IMR-90 (cell line): Measurements from ENCODE around the gene ABHD16B. TPM values are rescaled to one million over a fixed set of nuclear protein-coding genes. Genes with fewer than 3 reads are reported as not detected.
A peak's percentile ranks its signal among the peaks of the same experiment; 100 is the strongest.

Experiments
- ATAC-seq: fragments of 200-7000 bp; cut with Tn5 transposase; 2 replicates; pipeline ENCODE4 v1.9.1; 2020; ENCODE audit warnings: low read depth, mild to moderate bottlenecking, moderate library complexity
- BruUV-seq: library from RNA; stranded (reverse); fragments of 400-500 nt; replicated peaks from 2 replicates; lab custom pipeline; 2021; lab: Mats Ljungman, UMichigan
- CTCF ChIA-PET: fragments of 300-600 bp; formaldehyde crosslinking; extraction: SDS; loops from one replicate; lab custom pipeline; 2021; ENCODE audit warnings: antibody characterized with exemption; lab: Yijun Ruan, JAX
- POLR2A ChIA-PET: fragments of 300-600 bp; sonication (Branson Sonifier 250); formaldehyde crosslinking; loops from one replicate; lab custom pipeline; 2022; ENCODE audit warnings: antibody characterized with exemption; ENCODE audit not compliant: unreplicated experiment; lab: Charles Lee
- DNase-seq: peaks from one replicate; pipeline ENCODE4 v3.0.0; 2013
- H2AFZ ChIP-seq: replicated peaks from 2 replicates; pipeline ENCODE3; 2013; ENCODE audit warnings: low read length, mild to moderate bottlenecking; ENCODE audit not compliant: poor library complexity
- H2AK5ac ChIP-seq: 2 replicates; pipeline ENCODE4 v1.6.1; 2013; ENCODE audit warnings: low read depth, low read length, inconsistent platforms
- H2AK9ac ChIP-seq: replicated peaks from 2 replicates; pipeline ENCODE3; 2013; ENCODE audit warnings: mild to moderate bottlenecking, low read depth, low read length, moderate library complexity; ENCODE audit not compliant: poor library complexity
- H2BK120ac ChIP-seq: 2 replicates; pipeline ENCODE4 v1.6.1; 2013; ENCODE audit warnings: low read depth, low read length, inconsistent platforms
- H2BK15ac ChIP-seq: 3 replicates; pipeline ENCODE4 v1.6.1; 2013; ENCODE audit warnings: low read depth, low read length, inconsistent platforms
- H2BK20ac ChIP-seq: 2 replicates; pipeline ENCODE4 v1.6.1; 2013; ENCODE audit warnings: low read depth, mild to moderate bottlenecking, inconsistent platforms, low read length, moderate library complexity
- H2BK5ac ChIP-seq: 2 replicates; pipeline ENCODE4 v1.6.1; 2013; ENCODE audit warnings: mild to moderate bottlenecking, low read depth, low read length, inconsistent platforms; ENCODE audit not compliant: poor library complexity, severe bottlenecking
- H3K14ac ChIP-seq: replicated peaks from 2 replicates; pipeline ENCODE4 v1.6.1; 2013; ENCODE audit warnings: low read depth, low read length, inconsistent platforms
- H3K18ac ChIP-seq: 2 replicates; pipeline ENCODE4 v1.6.1; 2013; ENCODE audit warnings: low read depth, low read length, control low read depth
- H3K23ac ChIP-seq: 2 replicates; pipeline ENCODE4 v1.6.1; 2013; ENCODE audit warnings: low read depth, low read length, inconsistent platforms
- H3K27ac ChIP-seq: 2 replicates; pipeline ENCODE4 v1.5.1; 2013; ENCODE audit warnings: mild to moderate bottlenecking, control low read depth, low read length; ENCODE audit not compliant: insufficient read depth
- H3K27me3 ChIP-seq: 2 replicates; pipeline ENCODE4 v1.6.1; 2013; ENCODE audit warnings: low read length; ENCODE audit not compliant: control insufficient read depth, insufficient read depth
- H3K36me3 ChIP-seq: 2 replicates; pipeline ENCODE4 v1.6.1; 2013; ENCODE audit warnings: low read length, mixed read lengths; ENCODE audit not compliant: control insufficient read depth, insufficient read depth
- H3K4ac ChIP-seq: 2 replicates; pipeline ENCODE4 v1.6.1; 2013; ENCODE audit warnings: low read depth, low read length, inconsistent platforms
- H3K4me1 ChIP-seq: 2 replicates; pipeline ENCODE4 v1.6.1; 2013; ENCODE audit warnings: low read length, mixed read lengths; ENCODE audit not compliant: control insufficient read depth, insufficient read depth
- H3K4me2 ChIP-seq: 2 replicates; pipeline ENCODE4 v1.6.1; 2013; ENCODE audit warnings: low read depth, mild to moderate bottlenecking, control low read depth, low read length, moderate library complexity
- H3K4me3 ChIP-seq: 2 replicates; pipeline ENCODE4 v1.5.1; 2013; ENCODE audit warnings: low read depth, mild to moderate bottlenecking, control low read depth, low read length, moderate library complexity; ENCODE audit not compliant: insufficient read depth
- H3K56ac ChIP-seq: 2 replicates; pipeline ENCODE4 v1.6.1; 2013; ENCODE audit warnings: low read length, inconsistent platforms; ENCODE audit not compliant: insufficient read depth; ENCODE audit errors: extremely low read depth
- H3K79me1 ChIP-seq, 2 experiments: 2 replicates each; pipeline ENCODE4 v1.6.1; 2013; ENCODE audit warnings: low read length in 2 of 2, inconsistent platforms in 1 of 2, low read depth in 1 of 2
- H3K9ac ChIP-seq: 2 replicates; pipeline ENCODE4 v1.6.1; 2013; ENCODE audit warnings: low read depth, low read length, control low read depth
- H3K9me1 ChIP-seq: 2 replicates; pipeline ENCODE4 v1.6.1; 2013; ENCODE audit warnings: low read length, inconsistent platforms; ENCODE audit not compliant: insufficient read depth
- H3K9me3 ChIP-seq: 2 replicates; pipeline ENCODE4 v1.6.1; 2013; ENCODE audit warnings: low read length; ENCODE audit not compliant: control insufficient read depth, insufficient read depth
- H4K20me1 ChIP-seq: 2 replicates; pipeline ENCODE4 v1.6.1; 2013; ENCODE audit warnings: low read length, inconsistent platforms; ENCODE audit not compliant: insufficient read depth
- H4K5ac ChIP-seq: 2 replicates; pipeline ENCODE4 v1.6.1; 2013; ENCODE audit warnings: mild to moderate bottlenecking, low read depth, low read length, control low read depth
- H4K8ac ChIP-seq, 2 experiments: 2 replicates each; pipeline ENCODE4 v1.6.1; 2013; ENCODE audit warnings: low read depth in 2 of 2, low read length in 2 of 2, control low read depth in 1 of 2, inconsistent platforms in 1 of 2
- H4K91ac ChIP-seq: 2 replicates; pipeline ENCODE4 v1.6.1; 2013; ENCODE audit warnings: low read depth, low read length, inconsistent platforms; ENCODE audit not compliant: insufficient read depth
- BHLHE40 ChIP-seq: fragments of 150-350 bp; IDR thresholded peaks from 2 replicates; pipeline ENCODE4 v1.6.1; 2016; ENCODE audit warnings: mild to moderate bottlenecking, low read depth, low read length
- CEBPB ChIP-seq: IDR thresholded peaks from 2 replicates; pipeline ENCODE4 v1.6.1; 2012; ENCODE audit warnings: low read depth, low read length, improper control_type of control experiment
- MAZ ChIP-seq: IDR thresholded peaks from 2 replicates; pipeline ENCODE4 v1.6.1; 2012; ENCODE audit warnings: low read depth, mild to moderate bottlenecking, low read length, improper control_type of control experiment, moderate library complexity, borderline replicate concordance
- MXI1 ChIP-seq: IDR thresholded peaks from 2 replicates; pipeline ENCODE4 v1.6.1; 2012; ENCODE audit warnings: low read depth, mild to moderate bottlenecking, low read length, moderate library complexity, borderline replicate concordance
- POLR2A ChIP-seq: IDR thresholded peaks from 2 replicates; pipeline ENCODE4 v1.6.1; 2012; ENCODE audit warnings: mild to moderate bottlenecking, low read depth, low read length
- RAD21 ChIP-seq: IDR thresholded peaks from 2 replicates; pipeline ENCODE4 v1.6.1; 2012; ENCODE audit warnings: low read length, improper control_type of control experiment
- RCOR1 ChIP-seq: IDR thresholded peaks from 2 replicates; pipeline ENCODE4 v1.6.1; 2012; ENCODE audit warnings: mild to moderate bottlenecking, low read length, improper control_type of control experiment; ENCODE audit not compliant: insufficient replicate concordance
- RFX5 ChIP-seq: IDR thresholded peaks from 2 replicates; pipeline ENCODE4 v1.8.0; 2012; ENCODE audit warnings: low read depth, mild to moderate bottlenecking, low read length, moderate library complexity
- WGBS, 2 experiments: methylation state at CpG; one replicate each; pipeline versions ENCODE4 v1.1.5 to v1.1.7; 2013; ENCODE audit warnings: missing lambda C conversion rate in 2 of 2; ENCODE audit not compliant: insufficient read length in 1 of 2; ENCODE audit errors: extremely low coverage in 2 of 2; 5-methylcytosine and 5-hydroxymethylcytosine counted together
- dilution Hi-C: fragments of 300-500 bp; cut with HindIII; formaldehyde crosslinking; loops from one replicate; pipeline ENCODE4 v1.14.3; 2018; ENCODE audit warnings: low sequenced_read_pairs; ENCODE audit not compliant: unreplicated experiment
- in situ Hi-C: fragments of 300-500 bp; cut with MboI; formaldehyde crosslinking; loops from 3 replicates; pipeline ENCODE4 v1.14.3; 2019; ENCODE audit warnings: low sequenced_read_pairs, inconsistent platforms, mixed read lengths
- intact Hi-C: fragments of 100-400 bp; cut with micrococcal nuclease; formaldehyde crosslinking; loops from 2 replicates; pipeline ENCODE4 v1.10.0; 2022
- polyA plus RNA-seq, 3 experiments: library from polyadenylated mRNA; depleted of rRNA; stranded (reverse); fragments of >200 nt; gene quantifications; 2 replicates each; pipeline ENCODE4 v1.2.3, GENCODE V29; 2012; ENCODE audit warnings: low replicate concordance in 1 of 3
- total RNA-seq: library from RNA; depleted of rRNA; stranded (reverse); fragments of >200 nt; gene quantifications from 2 replicates; pipeline ENCODE4 v1.2.3, GENCODE V29; 2012
- TF ChIP-seq, protein P1 (sequence below): conservative IDR thresholded peaks from 2 replicates; pipeline ENCODE4 v1.5.1; 2012; ENCODE audit warnings: mild to moderate bottlenecking, low read depth, low read length, improper control_type of control experiment

The ABHD16B gene
- total and polyA plus RNA-seq, 2 of the 4 experiments (the other 2 are of a cell fraction): 0.05 TPM; not detected in 1

GRCh38 chr20:63826753-63827152, 34.5 kb upstream of the ABHD16B start:
- Histone ChIP-seq H2BK15ac (no peak overlapping the region), H3K79me1 (peaks cover 29 to 74% of the 10 kb centered on the region in 2 experiments), H3K4me2 (no peak overlapping the region), H3K23ac (no peak overlapping the region), H3K18ac (no peak overlapping the region), H2AK5ac (no peak overlapping the region), H4K8ac (no peak overlapping the region), H3K27ac (no peak overlapping the region), H3K56ac (no peak overlapping the region), H3K9me1 (peaks cover 21% of the 10 kb centered on the region), H4K20me1 (peaks cover 52% of the 10 kb centered on the region), H2AFZ (peak overlapping the region; percentile 51), H2BK120ac (no peak overlapping the region), H3K4me3 (no peak overlapping the region), H3K14ac (no peak overlapping the region), H3K4me1 (peaks cover 20% of the 10 kb centered on the region), H3K27me3 (no peaks in the 10 kb centered on the region), H3K4ac (no peak overlapping the region), H4K91ac (no peak overlapping the region), H4K5ac (no peak overlapping the region), H3K9me3 (no peaks in the 10 kb centered on the region), H2BK5ac (no peak overlapping the region), H2BK20ac (no peak overlapping the region), H3K9ac (no peak overlapping the region), H3K36me3 (0 out of 2 replicates have a peak, but pooled peaks cover 3% of the 10 kb centered on the region), H2AK9ac (peak overlapping the region; percentile 55)
- dilution Hi-C loops: no loop called here
- POLR2A ChIA-PET: no interaction called here
- no TSS peak for BruUV-seq
- TF ChIP-seq BHLHE40 (no peak), CEBPB (no peak), RAD21 (no peak), MAZ (no peak), MXI1 (no peak), POLR2A (no peak), RFX5 (no peak), RCOR1 (no peak)
- TF ChIP-seq, protein P1, sequence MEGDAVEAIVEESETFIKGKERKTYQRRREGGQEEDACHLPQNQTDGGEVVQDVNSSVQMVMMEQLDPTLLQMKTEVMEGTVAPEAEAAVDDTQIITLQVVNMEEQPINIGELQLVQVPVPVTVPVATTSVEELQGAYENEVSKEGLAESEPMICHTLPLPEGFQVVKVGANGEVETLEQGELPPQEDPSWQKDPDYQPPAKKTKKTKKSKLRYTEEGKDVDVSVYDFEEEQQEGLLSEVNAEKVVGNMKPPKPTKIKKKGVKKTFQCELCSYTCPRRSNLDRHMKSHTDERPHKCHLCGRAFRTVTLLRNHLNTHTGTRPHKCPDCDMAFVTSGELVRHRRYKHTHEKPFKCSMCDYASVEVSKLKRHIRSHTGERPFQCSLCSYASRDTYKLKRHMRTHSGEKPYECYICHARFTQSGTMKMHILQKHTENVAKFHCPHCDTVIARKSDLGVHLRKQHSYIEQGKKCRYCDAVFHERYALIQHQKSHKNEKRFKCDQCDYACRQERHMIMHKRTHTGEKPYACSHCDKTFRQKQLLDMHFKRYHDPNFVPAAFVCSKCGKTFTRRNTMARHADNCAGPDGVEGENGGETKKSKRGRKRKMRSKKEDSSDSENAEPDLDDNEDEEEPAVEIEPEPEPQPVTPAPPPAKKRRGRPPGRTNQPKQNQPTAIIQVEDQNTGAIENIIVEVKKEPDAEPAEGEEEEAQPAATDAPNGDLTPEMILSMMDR: no peak
- ATAC-seq (no peak), DNase-seq (peak; percentile 37)
- in situ Hi-C loops: no loop called here
- intact Hi-C loops: no loop called here
- WGBS, 2 experiments: 92% methylated on average over 6 of the region's 13 CpGs; no CpG with 5 or more reads in 1 of the 2 experiments
- CTCF ChIA-PET: interaction anchor here (0.6 kb wide), 1 partner anchor 135 kb away, joined by 7 read pairs; no protein-coding TSS in a partner anchor
